LoVo (cell line): Measurements from ENCODE around the gene TNF.

Experiments
- DNase-seq: peaks from one replicate; pipeline ENCODE4 v3.0.0-alpha.2; 2016; ENCODE audit warnings: low spot score

TNF gene

DNA sequence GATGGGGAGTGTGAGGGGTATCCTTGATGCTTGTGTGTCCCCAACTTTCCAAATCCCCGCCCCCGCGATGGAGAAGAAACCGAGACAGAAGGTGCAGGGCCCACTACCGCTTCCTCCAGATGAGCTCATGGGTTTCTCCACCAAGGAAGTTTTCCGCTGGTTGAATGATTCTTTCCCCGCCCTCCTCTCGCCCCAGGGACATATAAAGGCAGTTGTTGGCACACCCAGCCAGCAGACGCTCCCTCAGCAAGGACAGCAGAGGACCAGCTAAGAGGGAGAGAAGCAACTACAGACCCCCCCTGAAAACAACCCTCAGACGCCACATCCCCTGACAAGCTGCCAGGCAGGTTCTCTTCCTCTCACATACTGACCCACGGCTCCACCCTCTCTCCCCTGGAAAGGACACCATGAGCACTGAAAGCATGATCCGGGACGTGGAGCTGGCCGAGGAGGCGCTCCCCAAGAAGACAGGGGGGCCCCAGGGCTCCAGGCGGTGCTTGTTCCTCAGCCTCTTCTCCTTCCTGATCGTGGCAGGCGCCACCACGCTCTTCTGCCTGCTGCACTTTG, at the start of gene TNF:
Gene TNF, plus strand, starts transcription at position 231 of the 567 bp plus-strand sequence. Its CDS starts 177 bp downstream, at position 408.
- no peak for DNase-seq

GRCh38 chr6:31525932-31526591, 49.3 kb upstream of the TNF start:
- no peak for DNase-seq

DNA sequence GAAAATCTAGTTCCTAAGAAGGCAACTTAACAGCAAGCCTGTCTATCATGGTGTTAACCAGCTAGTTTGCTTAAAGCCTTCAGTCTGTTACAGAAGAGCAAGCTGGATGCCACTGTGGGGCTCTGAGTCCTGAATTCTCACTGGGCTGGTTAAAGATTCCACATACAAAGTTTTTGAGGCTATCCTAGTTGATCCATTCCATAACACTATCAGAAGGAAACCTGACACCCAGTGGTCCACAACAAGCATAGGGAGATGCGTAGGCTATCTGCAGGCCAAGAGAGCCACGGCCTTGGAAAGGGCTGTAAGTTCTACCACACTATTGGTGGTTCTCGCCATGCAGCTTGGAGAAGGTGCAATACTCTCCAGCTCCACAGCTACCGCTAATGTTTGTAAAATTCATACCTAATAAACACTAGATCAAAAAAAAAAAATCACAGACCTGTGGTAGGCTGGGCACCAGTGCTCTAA, 47.0 kb upstream of the TNF start:
- no peak for DNase-seq

GRCh38 chr6:31528821-31529328, 46.5 kb upstream of the TNF start, which contains the start of gene MCCD1:
Gene MCCD1, plus strand, starts transcription at chr6:31528962. Its CDS starts 53 bp downstream, at chr6:31529015.
- DNase-seq = no peak

GRCh38 chr6:31529329-31530150, 45.8 kb upstream of the TNF start:
- DNase-seq = no peak

- DNase-seq = no peak
Measured at GRCh38 chr6:31530659-31531058, 44.7 kb upstream of the TNF start.

DNA sequence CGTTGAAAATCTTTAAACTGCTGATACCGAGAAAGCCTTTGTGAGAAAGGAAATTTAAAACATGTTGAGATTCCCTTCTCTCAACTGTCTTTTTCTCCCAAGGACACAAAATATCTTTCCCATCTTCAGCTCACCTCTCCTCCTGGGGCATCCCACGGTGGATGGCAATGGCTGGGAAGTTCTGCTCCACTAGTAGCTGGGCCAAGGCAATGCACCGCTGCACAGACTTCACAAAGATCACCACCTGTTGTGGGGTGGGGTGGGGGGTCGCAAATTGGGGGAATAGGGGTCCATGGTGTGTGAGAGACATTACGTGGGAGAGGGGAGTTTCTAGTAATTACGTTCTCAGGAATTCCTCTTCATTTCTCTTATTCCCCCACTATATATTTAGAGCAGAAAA, 44.2 kb upstream of the TNF start:
- no peak for DNase-seq

- no peak for DNase-seq
Measured at GRCh38 chr6:31531771-31532643, 43.4 kb upstream of the TNF start.

- DNase-seq = no peak
Measured at GRCh38 chr6:31532644-31533454, 42.5 kb upstream of the TNF start.

DNA sequence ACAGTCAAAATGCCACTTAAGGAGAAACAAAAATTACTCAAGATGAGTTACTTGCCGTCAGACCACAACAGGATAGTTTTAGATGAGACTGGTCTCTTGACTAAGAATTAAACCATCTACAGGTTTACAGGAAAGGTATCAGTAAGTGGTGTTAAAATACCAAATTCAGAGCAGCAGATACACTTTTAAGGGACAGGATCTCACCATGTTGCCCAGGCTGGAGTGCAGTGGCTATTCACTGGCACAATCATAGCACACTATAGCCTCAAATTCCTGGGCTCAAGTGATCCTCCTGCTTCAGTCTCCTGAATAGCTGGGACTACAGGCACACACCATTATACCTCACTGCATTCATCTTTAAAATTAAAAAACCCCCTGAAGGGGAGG, 41.9 kb upstream of the TNF start:
- DNase-seq = no peak

GRCh38 chr6:31534011-31534410, 41.4 kb upstream of the TNF start:
- no peak for DNase-seq

DNA sequence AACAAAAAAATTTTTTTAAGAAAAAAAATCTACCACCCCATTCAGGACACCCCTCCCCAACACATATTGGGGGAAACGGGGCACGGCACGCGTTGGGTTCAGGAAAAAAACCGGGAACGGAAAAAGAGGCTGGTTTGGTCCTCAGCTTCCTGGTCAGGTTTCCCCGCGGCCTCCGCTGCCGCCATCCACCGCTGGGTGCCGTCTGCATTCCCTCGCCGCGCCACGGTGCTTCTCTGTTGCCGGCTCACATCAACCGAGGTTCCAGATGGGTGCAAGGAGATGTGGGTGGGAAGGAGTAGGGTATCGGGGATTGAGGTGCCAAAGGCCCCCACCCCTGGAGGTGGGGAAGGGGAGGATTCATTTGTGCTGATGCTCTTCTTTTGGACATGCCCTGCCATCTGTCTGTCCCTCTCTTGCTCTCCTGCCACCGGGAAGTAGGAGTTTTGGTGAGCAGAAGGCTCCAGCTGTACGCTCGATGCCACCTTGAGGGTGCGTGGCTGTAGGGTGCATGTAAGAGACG, 40.8 kb upstream of the TNF start:
- no peak for DNase-seq

GRCh38 chr6:31535538-31536324, 39.6 kb upstream of the TNF start:
- no peak for DNase-seq

GRCh38 chr6:31538805-31539400, 36.5 kb upstream of the TNF start:
- DNase-seq = no peak

DNA sequence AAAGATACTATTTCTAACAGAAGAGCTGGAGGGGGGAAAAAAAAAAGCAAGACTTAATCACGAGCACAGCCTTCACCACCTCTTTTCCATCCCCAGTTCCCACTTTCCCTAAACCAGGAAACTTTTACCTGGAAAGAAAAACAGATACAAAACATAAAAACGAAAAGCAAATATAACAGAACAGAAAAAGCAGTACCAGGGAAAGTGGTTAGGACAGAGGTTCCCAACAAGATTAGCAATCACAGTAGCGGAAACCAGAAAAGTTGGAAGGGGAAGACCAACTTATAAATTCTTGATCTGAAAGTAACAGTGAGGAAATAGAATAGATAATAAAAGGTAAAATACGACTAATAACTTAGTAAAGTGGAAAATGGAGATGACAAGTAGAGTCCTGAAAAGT, 34.7 kb upstream of the TNF start:
- DNase-seq = no peak

GRCh38 chr6:31541059-31541657, 34.2 kb upstream of the TNF start:
- DNase-seq = peak; percentile 50

DNA sequence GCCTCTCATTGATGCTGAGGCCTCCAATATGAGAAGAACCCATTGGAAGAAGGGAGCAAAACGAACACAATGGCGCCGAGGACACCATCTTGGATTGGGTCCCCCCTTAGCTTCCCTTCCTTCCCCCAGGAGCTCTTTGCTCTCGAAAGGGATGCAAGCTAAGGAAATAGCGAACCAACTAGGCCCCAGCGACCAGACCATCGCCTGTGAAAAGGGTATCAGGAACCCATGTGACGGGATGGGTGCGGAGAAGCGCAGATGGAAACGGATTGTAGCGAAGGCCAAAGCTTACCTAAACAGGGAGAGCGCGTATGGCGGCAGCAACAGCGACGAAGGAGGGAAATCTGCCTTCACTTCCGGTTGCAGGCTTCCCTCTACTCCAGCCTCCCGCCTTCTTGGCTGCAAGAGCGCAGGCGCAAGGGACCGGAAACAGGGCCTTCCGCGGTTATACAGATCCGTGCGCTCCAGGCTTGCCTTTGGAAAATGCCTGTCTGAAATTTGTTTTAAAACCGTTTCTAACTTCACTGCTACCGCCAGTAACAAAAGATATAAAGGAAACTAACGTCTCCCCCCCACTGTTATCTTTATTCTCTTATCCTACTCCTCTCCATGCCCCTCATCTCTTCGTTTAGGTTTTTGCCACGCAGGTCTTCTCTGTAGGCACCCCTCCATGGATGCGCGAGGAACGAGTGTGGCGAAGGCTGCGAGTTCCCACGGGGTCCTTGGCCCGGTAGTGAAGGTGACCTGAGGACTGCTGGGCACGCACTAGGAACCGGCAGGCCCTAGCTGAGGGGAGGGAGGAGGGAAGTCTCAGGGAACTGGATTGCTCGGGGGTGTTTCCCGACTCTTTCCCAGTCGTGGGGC, 33.5 kb upstream of the TNF start, which contains the start of gene DDX39B:
Gene DDX39B, minus strand, starts transcription at position 346 of the 864 bp plus-strand sequence. CDS start 1,471 bp downstream, outside the sequence.
- DNase-seq = peak; percentile 97

GRCh38 chr6:31543639-31544038, 31.7 kb upstream of the TNF start:
- no peak for DNase-seq
